ENCODE results near the gene UTP18. TPM values are rescaled to one million over a fixed set of nuclear protein-coding genes. Genes with fewer than 3 reads are reported as not detected.

The UTP18 gene
- total RNA-seq, 1 experiment from 2014 or later, result 64.2 TPM

DNA sequence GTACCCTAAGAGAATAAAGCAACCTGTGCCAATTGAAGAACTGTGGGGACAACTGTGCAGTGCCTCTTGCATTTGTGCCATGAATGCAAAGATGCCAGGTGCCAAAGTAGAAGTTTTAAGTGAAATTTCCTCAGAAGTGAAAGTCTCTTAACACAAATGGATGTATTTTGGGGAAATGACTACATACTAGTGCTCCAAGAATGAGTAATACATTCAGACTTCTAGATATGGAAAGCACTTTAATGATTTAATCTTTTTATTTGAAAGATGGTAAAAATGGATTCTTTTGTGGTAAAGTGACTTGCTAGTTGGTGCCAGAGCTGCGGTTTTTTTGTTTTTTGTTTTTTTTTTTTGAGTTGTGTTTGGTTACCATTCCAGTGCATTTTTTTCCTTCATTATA is 15.0 kb downstream of the UTP18 start:
- Histone ChIP-seq H3K79me2 (ENCODE audit: low read length) (peaks cover 19% of the 10 kb centered on the region), H3F3A (ENCODE audit: low read length, unreplicated experiment) (no peaks in the 10 kb centered on the region), H3K4me3 (ENCODE audit: low read length) (no peak overlapping the region), H3K27me3 (ENCODE audit: low read length) (no peaks in the 10 kb centered on the region), H3K4me1 (ENCODE audit: insufficient read depth, low read length) (no peaks in the 10 kb centered on the region), H2AFZ (ENCODE audit: low read length) (no peak overlapping the region), H3K9ac (ENCODE audit: low read length) (no peak overlapping the region), H4K20me1 (ENCODE audit: low read length) (peaks cover 3% of the 10 kb centered on the region; the same call in 1 of the 2 replicates), H3K9me3 (ENCODE audit: low read length) (no peaks in the 10 kb centered on the region), H3K36me3 (ENCODE audit: low read depth, low read length) (peaks cover 78% of the 10 kb centered on the region), H3K27ac (ENCODE audit: low read length) (no peak overlapping the region), H3K4me2 (ENCODE audit: low read length) (no peak overlapping the region), H3K9me2 (replicated peaks; ENCODE audit: low read length) (no peaks in the 10 kb centered on the region)
- DNase-seq (no peak), ATAC-seq (no peak)
- CTCF ChIA-PET, result no interaction called here
- BruUV-seq (replicated peaks), result no TSS peak
- TF ChIP-seq, protein P1, sequence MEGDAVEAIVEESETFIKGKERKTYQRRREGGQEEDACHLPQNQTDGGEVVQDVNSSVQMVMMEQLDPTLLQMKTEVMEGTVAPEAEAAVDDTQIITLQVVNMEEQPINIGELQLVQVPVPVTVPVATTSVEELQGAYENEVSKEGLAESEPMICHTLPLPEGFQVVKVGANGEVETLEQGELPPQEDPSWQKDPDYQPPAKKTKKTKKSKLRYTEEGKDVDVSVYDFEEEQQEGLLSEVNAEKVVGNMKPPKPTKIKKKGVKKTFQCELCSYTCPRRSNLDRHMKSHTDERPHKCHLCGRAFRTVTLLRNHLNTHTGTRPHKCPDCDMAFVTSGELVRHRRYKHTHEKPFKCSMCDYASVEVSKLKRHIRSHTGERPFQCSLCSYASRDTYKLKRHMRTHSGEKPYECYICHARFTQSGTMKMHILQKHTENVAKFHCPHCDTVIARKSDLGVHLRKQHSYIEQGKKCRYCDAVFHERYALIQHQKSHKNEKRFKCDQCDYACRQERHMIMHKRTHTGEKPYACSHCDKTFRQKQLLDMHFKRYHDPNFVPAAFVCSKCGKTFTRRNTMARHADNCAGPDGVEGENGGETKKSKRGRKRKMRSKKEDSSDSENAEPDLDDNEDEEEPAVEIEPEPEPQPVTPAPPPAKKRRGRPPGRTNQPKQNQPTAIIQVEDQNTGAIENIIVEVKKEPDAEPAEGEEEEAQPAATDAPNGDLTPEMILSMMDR (conservative IDR thresholded peaks at IDR 0.05; ENCODE audit: low read depth, low read length), result no peak
- TF ChIP-seq EZH2phosphoT487 (IDR thresholded peaks at IDR 0.05; ENCODE audit: borderline replicate concordance, low read length), result no peak
- TF ChIP-seq EZH2 (IDR thresholded peaks at IDR 0.05; ENCODE audit: low read length, unreplicated experiment), result no peak
- POLR2A ChIA-PET (ENCODE audit: unreplicated experiment), result no interaction called here
- intact Hi-C loops (cut with micrococcal nuclease), result no loop called here

DNA sequence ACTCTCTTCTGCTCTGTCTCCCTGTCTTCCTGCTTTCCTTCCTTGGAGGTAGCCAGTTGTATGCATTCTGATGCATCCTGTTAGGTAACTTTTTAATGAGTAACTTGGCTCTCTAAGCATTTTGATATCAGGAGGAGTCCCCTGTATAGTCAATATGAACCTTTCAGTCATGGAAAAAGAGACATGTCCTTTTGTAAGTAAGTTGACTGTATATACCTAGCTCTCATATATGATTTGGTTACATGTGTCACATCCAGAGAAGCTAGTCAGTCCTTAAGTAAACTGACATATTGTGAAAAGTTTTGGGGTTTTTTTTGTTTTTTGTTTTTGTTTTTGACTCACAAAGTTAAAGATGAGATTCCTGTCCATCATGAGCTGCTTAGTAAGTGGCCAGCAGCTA is 18.8 kb downstream of the UTP18 start:
- intact Hi-C loops (cut with micrococcal nuclease), result no loop called here
- Histone ChIP-seq H3K9ac (ENCODE audit: low read length) (no peak overlapping the region), H3K4me3 (ENCODE audit: low read length) (no peak overlapping the region), H3F3A (ENCODE audit: low read length, unreplicated experiment) (no peaks in the 10 kb centered on the region), H3K9me3 (ENCODE audit: low read length) (no peaks in the 10 kb centered on the region), H3K4me2 (ENCODE audit: low read length) (no peak overlapping the region), H3K27me3 (ENCODE audit: low read length) (no peaks in the 10 kb centered on the region), H3K79me2 (ENCODE audit: low read length) (no peaks in the 10 kb centered on the region), H3K4me1 (ENCODE audit: insufficient read depth, low read length) (no peaks in the 10 kb centered on the region), H3K36me3 (ENCODE audit: low read depth, low read length) (peaks cover 72% of the 10 kb centered on the region), H2AFZ (ENCODE audit: low read length) (no peak overlapping the region), H3K27ac (ENCODE audit: low read length) (no peak overlapping the region), H4K20me1 (ENCODE audit: low read length) (no peaks in the 10 kb centered on the region), H3K9me2 (replicated peaks; ENCODE audit: low read length) (no peaks in the 10 kb centered on the region)
- ChIA-PET CTCF (no interaction called here), POLR2A (ENCODE audit: unreplicated experiment) (interaction anchor here (0.6 kb wide), 1 partner anchor 93 kb away, joined by 6 read pairs; no protein-coding TSS in a partner anchor)
- DNase-seq, result no peak
- no TSS peak for BruUV-seq (replicated peaks)
- ATAC-seq, result no peak
- no peak for TF ChIP-seq EZH2phosphoT487 (IDR thresholded peaks at IDR 0.05; ENCODE audit: borderline replicate concordance, low read length)
- TF ChIP-seq, protein P1 (conservative IDR thresholded peaks at IDR 0.05; ENCODE audit: low read depth, low read length), result no peak
- no peak for TF ChIP-seq EZH2 (IDR thresholded peaks at IDR 0.05; ENCODE audit: low read length, unreplicated experiment)

DNA sequence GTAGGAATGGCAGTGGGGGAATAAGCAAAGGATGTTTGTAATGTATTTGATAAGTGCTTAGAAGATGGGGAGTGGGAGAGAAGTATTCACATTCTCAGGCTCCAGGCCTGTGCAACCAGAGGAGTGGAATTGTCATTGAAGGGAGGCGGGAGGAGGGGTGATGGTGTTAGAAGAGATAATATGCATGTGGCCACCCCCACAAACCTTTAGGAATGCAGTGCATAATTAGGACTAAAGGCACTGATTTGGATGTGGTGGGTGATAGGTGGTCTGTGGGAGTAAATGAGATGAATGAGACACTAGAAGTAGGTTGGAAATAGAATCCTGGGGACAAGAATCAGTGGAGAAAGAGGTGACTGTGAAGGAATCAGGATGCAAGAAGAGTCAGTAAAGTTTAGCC is 27.1 kb downstream of the UTP18 start:
- Histone ChIP-seq H3K27ac (ENCODE audit: low read length) (no peak overlapping the region), H3K79me2 (ENCODE audit: low read length) (no peaks in the 10 kb centered on the region), H3K36me3 (ENCODE audit: low read depth, low read length) (peaks cover 73% of the 10 kb centered on the region), H3K27me3 (ENCODE audit: low read length) (no peaks in the 10 kb centered on the region), H3K4me3 (ENCODE audit: low read length) (no peak overlapping the region), H2AFZ (ENCODE audit: low read length) (no peak overlapping the region), H3K9me3 (ENCODE audit: low read length) (no peaks in the 10 kb centered on the region), H3F3A (ENCODE audit: low read length, unreplicated experiment) (no peaks in the 10 kb centered on the region), H3K9ac (ENCODE audit: low read length) (no peak overlapping the region), H4K20me1 (ENCODE audit: low read length) (peaks cover 6% of the 10 kb centered on the region; the same call in 1 of the 2 replicates), H3K4me2 (ENCODE audit: low read length) (no peak overlapping the region), H3K9me2 (replicated peaks; ENCODE audit: low read length) (no peaks in the 10 kb centered on the region), H3K4me1 (ENCODE audit: insufficient read depth, low read length) (no peaks in the 10 kb centered on the region)
- no TSS peak for BruUV-seq (replicated peaks)
- intact Hi-C loops (cut with micrococcal nuclease), result no loop called here
- ATAC-seq, result no peak
- TF ChIP-seq, protein P1 (conservative IDR thresholded peaks at IDR 0.05; ENCODE audit: low read depth, low read length), result no peak
- TF ChIP-seq EZH2phosphoT487 (IDR thresholded peaks at IDR 0.05; ENCODE audit: borderline replicate concordance, low read length), result no peak
- TF ChIP-seq EZH2 (IDR thresholded peaks at IDR 0.05; ENCODE audit: low read length, unreplicated experiment), result no peak
- ChIA-PET CTCF (no interaction called here), POLR2A (ENCODE audit: unreplicated experiment) (no interaction called here)
- DNase-seq, result no peak
